Measurements from ENCODE around the gene ASZ1.

Gene ASZ1

DNA sequence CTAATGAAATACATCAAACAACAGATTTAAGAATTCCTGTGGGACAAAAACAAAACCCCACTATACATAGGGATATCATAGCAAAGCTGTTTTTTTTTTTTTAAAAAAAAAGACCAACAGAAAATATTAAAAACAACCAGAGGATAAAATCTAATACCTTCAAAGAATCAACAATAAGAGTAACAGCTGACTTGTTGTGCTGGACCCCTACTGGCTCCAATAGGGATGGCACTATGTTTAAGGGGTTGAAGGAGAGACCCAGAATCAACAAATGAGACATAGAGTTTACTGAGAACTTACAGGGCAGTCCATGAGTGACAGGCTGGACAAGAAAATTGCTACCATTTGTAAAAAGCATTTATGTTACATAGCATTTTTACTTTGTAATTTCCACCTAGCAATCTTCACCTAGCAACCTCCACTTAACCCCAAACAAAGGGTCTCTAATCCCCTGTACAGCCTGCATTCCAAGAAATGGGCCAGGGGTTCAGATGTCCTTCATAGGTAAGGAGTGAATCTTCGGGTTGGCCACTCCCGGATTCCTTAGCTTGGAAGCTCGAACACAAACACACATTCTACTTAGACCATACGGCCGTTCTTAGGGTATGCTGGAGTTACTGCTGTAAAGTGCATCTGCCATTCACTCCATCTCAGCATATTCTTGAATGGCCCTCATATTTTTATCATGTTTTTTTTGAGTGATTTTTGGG, 25.8 kb downstream of the ASZ1 start:
- no peak for DNase-seq

DNA sequence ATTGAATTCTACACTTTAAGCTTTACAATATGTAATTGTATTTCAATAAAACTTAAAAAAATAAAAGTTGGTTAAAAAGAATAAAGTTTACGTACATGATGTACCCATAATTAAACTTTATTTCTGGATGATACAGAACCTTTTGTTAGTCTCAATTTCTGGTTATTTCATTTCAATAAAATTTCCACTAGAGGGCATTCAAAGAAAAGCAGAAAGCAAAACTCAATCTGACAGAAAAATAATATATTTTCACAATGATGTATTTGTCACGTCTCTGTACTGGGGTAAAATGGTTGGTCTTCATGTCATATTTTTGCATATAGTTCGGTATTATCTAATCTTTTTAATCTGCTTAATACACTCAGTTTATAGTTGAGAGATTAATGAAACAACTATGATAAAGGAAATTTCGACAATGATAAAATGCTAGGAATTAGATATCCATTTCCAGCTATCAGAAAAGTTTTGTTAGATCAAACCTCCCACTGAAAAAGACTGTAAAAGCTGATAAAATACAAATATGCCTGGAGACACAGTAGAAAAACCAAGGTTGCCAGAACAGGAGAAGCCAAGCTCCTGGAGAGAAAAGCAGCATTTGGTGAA, 27.4 kb downstream of the ASZ1 start:
- no peak for DNase-seq

GRCh38 chr7:117395743-117396142, 31.6 kb downstream of the ASZ1 start:
- no peak for DNase-seq

DNA sequence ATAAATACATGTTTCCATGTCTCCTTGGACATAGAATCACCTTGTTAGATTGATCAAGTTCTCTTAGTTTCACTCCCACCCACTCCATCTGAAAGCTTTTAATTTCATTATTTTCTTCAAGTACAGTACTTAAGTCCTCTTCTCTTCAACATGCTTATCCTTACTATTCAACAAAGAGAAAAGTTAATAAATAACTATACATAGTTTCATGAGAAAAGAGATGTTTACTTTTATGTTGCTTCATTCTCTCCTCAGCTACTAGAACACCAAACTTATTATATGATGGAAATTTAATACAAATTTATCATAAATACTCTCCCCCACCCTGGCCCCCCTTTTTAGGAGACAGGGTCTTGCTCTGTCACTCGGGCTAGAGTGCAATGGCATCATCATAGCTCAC, 33.5 kb downstream of the ASZ1 start:
- DNase-seq: no peak

DNA sequence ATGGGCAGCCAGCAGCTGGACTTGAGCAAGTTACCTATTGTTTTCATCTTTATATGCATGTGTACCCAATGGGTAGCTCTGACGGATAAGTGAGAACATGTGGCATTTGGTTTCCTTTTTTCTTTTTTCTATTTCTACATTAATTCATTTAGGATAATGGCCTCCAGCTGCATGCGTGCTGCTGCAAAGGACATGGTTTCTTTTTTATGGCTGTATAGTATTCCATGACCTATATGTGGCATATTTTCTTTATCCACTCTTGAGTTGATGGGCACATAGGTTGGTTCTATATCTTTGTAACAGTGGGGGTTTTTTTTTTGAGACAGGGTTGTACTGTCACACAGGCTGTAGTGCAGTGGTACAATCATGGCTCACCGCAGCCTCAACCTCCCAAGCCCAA, 37.4 kb downstream of the ASZ1 start:
- DNase-seq: no peak

GRCh38 chr7:117386110-117386706, 41.1 kb downstream of the ASZ1 start:
- no peak for DNase-seq

- no peak for DNase-seq
Observed at GRCh38 chr7:117385363-117386109, 41.8 kb downstream of the ASZ1 start.

GRCh38 chr7:117384688-117385362, 42.5 kb downstream of the ASZ1 start:
- no peak for DNase-seq

DNA sequence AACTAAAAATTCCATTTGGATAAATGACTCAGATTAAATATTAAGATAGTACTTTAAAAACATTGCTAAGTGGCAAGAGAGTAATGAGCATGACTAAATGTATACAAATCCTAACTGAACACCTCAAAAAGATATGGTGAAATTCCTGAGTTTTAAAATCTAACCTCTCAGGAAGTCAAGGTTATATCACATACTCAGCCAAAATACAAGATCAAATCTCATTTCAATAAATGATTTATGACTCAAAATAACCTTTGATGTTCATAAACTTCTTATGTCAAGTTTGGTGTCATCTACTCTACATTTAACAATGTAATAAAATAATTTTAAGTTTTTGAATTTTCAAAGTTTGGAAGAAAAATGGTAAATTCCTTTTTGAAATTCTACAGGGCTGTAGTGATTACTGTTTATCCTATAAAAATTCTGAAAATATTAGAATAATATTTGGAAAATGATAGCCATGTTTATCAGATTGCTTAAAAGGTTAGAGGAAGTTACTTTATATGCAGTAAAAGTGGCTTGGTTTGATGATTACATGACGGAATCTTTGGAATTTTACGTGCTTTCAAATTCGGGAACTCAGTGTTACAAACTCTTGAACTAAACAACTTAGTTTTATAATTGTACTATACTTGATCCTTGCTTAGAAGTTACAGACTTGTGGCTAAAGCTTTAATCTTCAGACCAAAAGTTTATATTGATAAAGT, 43.7 kb downstream of the ASZ1 start:
- no peak for DNase-seq

- DNase-seq: no peak
Observed at GRCh38 chr7:117383046-117383445, 44.2 kb downstream of the ASZ1 start.

GRCh38 chr7:117381362-117381761, 45.9 kb downstream of the ASZ1 start:
- no peak for DNase-seq

- DNase-seq: no peak
Observed at GRCh38 chr7:117375380-117375779, 51.9 kb downstream of the ASZ1 start.

DNA sequence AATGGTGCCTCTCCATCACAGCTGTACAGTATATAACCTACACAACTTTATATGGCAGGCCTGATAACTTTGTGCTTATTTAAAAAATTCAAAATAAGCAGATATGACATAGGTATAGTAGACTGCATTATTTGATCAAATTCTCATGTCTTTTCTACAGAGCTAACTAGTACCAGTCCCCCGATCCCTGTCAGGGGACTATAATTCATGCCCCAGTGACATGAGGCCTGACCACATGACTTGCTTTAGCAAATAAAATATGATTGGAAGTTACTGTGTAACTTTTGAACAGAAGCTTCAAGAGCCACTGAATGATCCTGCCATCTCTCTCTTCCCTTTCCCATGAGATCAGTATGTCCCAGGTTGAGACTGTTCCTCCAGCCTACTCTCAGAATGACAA, 55.2 kb downstream of the ASZ1 start:
- DNase-seq: no peak

DNA sequence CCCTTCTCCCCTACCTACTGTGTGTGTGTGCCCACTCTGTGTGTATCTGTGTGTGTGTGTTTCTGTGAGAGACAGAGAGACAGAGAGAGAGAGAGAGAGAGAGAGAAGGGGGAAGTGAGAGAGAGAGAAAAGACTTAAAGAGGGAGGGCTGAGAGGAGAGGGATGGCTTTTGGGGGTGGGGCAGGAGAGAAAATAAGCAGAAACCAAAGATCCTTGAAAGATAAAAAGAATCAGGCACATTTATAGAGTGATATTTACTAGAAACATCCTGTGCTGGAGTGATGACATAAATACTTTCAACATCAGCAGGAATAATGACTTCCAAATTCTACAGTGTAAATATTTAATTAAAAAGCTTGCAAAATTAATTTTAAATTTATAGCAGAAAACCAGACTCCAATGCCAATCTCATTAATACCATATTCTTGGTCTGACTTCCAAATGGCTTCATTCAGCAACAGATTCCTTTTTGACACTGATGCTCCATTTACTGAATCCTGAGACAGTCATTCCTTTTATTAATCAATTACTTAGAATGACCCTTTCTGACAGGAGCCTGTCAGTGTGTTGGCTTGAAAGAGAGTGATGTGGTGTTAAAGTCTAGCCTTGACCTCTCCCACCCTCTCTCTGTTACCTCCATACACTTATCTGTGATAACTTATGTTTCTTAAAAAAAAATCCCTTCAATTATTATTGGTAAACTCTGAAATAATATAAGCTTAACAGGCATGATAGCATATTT, 62.8 kb downstream of the ASZ1 start:
- no peak for DNase-seq

DNA sequence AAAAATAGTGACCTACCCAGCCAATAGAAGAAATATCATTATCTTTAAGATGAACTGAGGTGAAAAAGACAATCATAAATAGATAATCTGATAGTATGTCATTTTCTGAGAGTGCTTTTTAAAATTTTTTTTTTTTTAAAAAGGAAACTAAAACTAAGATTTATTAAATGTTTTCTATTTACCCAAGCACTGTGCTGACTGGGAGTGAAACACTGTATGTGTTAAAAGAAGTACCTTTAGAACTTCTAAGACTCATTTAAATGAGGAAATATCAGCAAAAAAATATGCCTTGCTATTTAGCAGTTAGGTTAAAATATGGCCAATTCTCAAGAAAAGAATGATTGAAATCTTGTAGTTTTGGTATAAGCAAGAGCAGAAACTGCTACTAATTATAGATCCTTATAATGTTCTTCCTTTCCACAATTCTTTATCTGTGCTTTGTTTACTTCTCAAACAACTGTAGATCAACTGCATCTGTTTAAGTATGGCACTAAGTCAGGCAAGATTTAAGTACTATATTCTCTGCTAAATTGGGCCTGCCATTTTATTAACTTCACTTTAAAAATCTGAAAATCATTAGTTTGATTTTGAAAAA, 64.9 kb downstream of the ASZ1 start:
- DNase-seq: no peak

DNA sequence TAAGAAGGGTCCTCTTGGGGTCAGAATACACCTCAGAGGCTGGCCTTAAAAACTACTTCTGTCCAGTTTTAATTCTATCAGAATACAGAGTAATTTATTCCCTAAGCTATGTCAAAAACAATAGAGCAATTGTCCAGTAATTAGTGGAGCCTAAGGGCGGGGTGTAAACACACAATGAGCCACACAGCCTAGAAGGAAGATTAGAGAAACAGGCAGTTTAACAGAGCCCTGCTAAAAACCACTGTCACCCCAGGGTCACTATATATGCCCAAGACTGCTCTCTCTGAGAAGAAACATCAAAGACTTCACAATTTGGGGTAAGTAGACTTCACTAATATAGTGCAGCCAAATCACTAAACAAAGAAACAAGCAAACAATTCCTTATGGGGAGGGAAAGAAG, 77.3 kb downstream of the ASZ1 start:
- no peak for DNase-seq

- DNase-seq: no peak
Observed at GRCh38 chr7:117349570-117349969, 77.7 kb downstream of the ASZ1 start.

DNA sequence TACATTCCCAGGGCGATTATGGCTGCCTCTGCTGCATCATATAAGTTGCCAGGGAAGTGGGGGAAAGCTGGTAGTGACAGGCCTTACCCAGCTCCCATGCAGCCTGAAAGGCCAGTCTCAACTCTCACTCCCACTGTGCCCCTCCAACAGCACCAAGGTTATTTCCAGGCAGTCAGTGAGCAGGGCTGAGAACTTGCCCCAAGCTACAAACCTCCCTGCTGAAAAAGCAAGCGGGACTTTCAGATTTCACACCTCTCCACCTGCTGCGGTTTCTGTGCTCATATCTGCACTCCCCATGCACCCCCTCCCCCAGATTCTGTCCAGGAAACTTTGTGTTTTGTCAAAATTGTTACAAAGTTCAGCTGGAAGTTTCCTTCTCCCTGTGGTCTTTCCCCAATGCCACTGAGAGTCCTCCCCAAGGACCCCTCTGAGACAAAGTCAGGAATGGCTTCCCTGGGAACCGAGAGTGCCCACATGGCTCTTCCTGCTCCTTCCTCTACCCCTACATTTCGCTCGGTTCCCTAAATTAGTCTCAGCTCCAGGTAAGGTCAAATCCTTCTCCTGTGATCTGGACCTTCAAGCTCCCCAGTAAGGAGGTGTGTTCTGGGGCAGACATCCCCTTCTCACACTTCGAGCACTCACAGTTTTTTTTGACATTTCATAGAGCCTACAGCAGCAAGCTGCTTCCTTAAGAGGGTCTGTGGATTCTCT, 79.2 kb downstream of the ASZ1 start:
- no peak for DNase-seq

- no peak for DNase-seq
Observed at GRCh38 chr7:117347480-117347879, 79.8 kb downstream of the ASZ1 start.

DNA sequence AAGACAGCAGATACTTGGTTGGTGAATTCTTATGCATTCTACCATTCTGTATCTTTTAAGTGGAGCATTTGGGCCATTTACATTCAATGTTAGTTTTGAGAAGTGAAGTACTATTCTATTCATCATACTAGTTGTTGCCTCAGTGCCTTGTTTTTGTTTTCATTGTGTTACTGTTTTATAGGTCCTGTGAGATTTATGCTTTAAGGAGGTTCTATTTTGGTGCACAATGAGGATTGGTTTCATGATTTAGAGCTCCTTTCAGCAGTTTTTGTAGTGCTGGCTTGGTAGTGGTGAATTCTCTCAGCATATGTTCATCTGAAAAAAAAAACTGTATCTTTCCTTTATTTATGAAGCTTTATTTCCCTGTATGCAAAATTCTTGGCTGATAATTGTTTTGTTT, 81.1 kb downstream of the ASZ1 start:
- DNase-seq: no peak

- DNase-seq: no peak
Observed at GRCh38 chr7:117338020-117338419, 89.3 kb downstream of the ASZ1 start.
